GM10266 (cell line): ENCODE measurements around the gene WNT2.

ENCODE experiments used
- DNase-seq: peaks from one replicate; pipeline ENCODE4 v3.0.0; 2012; ENCODE audit errors: extremely low spot score
- TF ChIP-seq, protein P1 (sequence below): IDR thresholded peaks from 2 replicates; pipeline ENCODE4 v1.5.1; 2012; ENCODE audit warnings: mild to moderate bottlenecking, low read depth; ENCODE audit not compliant: control insufficient read depth, insufficient read depth; ENCODE audit errors: missing control alignments

WNT2 gene

DNA sequence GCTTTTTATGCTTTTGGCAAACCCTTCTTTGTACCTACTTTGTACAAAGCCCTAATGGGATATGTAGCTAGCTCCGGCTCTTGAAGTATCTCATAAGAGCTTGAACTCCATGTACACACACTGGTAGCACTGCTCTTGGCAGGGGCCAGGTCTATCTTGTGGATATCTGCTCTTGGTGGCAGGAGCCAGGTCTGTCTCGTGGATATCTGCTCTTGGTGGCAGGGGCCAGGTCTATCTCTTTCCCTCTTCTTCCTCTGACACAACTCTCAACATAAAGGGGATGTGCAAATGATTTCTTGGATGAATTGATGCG, 91.9 kb downstream of the WNT2 start:
- TF ChIP-seq, protein P1, sequence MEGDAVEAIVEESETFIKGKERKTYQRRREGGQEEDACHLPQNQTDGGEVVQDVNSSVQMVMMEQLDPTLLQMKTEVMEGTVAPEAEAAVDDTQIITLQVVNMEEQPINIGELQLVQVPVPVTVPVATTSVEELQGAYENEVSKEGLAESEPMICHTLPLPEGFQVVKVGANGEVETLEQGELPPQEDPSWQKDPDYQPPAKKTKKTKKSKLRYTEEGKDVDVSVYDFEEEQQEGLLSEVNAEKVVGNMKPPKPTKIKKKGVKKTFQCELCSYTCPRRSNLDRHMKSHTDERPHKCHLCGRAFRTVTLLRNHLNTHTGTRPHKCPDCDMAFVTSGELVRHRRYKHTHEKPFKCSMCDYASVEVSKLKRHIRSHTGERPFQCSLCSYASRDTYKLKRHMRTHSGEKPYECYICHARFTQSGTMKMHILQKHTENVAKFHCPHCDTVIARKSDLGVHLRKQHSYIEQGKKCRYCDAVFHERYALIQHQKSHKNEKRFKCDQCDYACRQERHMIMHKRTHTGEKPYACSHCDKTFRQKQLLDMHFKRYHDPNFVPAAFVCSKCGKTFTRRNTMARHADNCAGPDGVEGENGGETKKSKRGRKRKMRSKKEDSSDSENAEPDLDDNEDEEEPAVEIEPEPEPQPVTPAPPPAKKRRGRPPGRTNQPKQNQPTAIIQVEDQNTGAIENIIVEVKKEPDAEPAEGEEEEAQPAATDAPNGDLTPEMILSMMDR: no peak

DNA sequence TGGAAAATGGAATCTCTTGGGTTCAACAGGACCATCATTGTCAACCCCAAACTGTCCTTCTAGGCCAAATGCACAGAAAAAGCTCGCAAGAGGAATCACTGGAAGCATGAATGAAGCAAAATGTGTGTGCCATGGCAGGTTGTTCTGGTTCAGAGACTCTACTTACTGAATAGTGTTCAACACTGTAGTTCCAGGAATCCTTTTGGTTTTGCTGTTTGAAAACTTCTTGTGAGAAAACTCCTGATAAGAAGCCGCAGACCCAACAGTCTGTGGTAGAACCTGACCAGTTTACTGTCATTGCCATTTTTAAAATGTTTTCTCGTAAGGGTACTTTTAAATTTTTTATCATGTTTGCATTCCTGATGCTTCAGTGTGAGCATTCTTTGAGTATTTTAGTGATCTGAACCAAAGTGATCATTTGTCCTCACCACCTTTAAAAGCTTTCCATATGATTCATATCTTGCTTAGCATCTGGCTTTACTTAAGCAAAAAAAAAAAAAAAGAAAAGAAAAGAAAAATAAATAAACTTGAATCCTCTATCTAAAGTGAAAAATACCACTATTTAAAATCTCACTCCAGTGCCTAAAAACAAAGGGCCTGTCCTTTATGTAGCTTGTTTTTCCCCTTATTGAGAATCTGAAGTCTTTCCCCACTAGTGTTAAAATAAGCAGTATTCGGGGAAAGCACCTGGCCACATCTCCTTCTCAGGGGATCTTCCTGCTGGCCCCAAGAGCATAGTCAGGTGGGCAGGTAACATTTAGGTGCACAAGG, 92.4 kb downstream of the WNT2 start:
- DNase-seq: no peak
- TF ChIP-seq, protein P1: no peak

More for the DNA sequence above, 91.9 kb downstream of the WNT2 start:
- no peak for DNase-seq

DNA sequence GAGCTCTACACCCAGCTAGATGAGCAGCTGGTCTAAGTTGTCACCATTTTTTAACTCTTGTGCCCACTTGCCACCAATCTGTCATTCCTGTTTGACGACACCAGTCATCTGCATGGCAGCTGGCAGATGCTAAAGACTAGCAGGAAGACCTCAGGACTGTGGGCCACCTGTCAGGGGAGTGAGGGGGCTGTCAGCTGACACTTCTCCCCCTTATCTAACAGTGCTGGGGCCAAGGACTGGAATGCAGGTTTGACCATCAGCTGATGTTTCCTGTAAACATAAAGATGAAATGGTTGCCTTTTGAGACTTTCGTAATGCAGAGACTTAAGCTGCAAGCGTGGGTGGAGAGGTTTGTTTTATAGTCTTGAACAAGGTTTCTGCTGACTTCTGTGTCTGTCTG, 93.5 kb downstream of the WNT2 start:
- TF ChIP-seq, protein P1: no peak
- DNase-seq: no peak

DNA sequence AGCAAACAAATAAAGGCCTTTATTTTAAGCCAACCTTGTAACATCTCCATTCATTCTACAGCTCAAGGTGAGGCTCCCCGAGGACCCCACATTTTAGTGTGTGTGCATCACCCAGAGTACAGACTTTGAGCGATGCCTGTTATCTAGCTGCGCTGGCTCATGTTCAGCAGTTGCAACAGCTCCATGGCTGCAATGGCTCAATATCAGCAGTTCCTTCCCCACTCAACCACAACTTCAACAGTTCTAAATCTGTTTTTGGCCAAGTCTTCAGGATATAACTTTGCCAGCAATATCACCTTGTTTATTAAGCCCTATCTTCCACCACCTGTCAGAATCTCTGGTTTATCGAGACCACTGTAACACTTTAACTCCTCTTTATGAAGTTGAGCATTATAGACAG, 95.8 kb downstream of the WNT2 start:
- no peak for DNase-seq
- TF ChIP-seq, protein P1: no peak

DNA sequence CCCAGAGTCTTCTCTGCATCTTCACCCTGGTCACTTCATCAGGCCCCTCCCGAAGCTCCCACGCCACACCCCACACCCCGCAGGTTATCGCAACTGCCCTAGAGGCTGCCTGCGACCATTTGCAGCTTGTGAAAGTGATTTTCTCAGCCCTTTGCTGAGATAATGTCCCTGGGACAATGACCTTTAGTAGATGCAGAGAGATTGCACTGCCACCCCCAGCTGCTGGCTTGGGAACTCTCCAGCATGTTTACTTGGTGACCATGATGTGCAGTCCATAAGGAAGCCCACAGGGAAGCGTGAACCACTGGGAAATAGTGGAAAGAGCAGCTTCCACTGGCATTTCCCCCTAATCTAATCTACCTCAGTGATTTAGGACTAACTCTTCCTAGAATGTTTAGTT, 97.3 kb downstream of the WNT2 start:
- DNase-seq: no peak
- TF ChIP-seq, protein P1: no peak
